Measurements from ENCODE around the gene CCN6. TPM values are rescaled to one million over a fixed set of nuclear protein-coding genes. Genes with fewer than 3 reads are reported as not detected.

Gene CCN6
- total RNA-seq, 6 experiments from 2014 or later: not detected

DNA sequence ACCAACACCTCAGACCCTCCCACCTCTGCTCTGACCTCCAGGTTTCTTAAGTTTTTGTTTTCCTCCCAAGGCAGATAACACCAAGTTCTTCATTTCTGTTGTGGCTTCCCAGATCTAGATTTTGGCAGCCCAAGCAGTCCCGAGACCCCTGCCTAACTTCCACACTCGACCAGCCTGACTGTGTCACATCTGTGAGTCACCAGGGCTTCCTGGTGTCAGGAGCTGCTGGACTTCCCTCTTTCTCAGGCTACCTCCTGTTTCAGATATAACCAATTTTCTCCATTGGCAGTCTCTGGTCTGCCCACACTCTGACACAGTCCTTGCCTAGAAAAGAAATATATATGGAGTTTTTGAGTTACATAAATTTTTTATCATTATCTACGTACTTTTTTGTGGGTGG, 46.1 kb upstream of the CCN6 start:
- Histone ChIP-seq H3K36me3 (no peaks in the 10 kb centered on the region), H3K27me3 (no peaks in the 10 kb centered on the region), H3K9me3 (no peaks in the 10 kb centered on the region), H3K4me1 (no peaks in the 10 kb centered on the region), H3K4me3 (no peak overlapping the region), H3K27ac (no peak overlapping the region)
- WGBS (ENCODE audit: insufficient coverage, low coverage, low lambda C conversion rate, missing lambda C conversion rate): 47% methylated on average over 3 of the region's 3 CpGs
- DNase-seq: peak in 1 of 3 donors; percentile 41
- intact Hi-C loops (cut with DNase I): no loop called here
- TF ChIP-seq, protein P1, sequence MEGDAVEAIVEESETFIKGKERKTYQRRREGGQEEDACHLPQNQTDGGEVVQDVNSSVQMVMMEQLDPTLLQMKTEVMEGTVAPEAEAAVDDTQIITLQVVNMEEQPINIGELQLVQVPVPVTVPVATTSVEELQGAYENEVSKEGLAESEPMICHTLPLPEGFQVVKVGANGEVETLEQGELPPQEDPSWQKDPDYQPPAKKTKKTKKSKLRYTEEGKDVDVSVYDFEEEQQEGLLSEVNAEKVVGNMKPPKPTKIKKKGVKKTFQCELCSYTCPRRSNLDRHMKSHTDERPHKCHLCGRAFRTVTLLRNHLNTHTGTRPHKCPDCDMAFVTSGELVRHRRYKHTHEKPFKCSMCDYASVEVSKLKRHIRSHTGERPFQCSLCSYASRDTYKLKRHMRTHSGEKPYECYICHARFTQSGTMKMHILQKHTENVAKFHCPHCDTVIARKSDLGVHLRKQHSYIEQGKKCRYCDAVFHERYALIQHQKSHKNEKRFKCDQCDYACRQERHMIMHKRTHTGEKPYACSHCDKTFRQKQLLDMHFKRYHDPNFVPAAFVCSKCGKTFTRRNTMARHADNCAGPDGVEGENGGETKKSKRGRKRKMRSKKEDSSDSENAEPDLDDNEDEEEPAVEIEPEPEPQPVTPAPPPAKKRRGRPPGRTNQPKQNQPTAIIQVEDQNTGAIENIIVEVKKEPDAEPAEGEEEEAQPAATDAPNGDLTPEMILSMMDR (IDR thresholded peaks at IDR 0.05): no peak
- no peak for TF ChIP-seq POLR2A (IDR thresholded peaks at IDR 0.05)
- peak in 3 of 4 donors; percentile 45 to 84 (median 59) for ATAC-seq

DNA sequence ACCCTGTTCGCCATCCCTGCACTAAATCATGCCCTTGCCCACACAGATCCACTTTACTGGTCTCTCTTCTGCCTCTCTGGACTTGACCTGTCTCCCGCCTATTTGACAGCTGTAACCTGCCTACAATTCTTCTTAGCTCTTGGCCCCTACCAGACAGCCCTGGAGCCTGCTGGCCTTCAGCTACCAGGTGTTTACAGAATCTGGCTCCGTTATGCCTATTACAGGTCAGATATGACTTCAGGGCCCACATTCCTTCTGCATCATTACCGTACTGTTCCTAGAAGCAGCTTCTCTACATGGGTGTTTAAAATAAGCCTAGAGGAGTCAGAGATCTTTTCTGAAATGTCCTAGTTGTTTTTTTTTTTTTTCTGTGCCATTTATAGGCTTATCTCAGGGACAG, 45.4 kb upstream of the CCN6 start:
- Histone ChIP-seq H3K9me3 (no peaks in the 10 kb centered on the region), H3K27me3 (no peaks in the 10 kb centered on the region), H3K27ac (no peak overlapping the region), H3K4me1 (no peaks in the 10 kb centered on the region), H3K36me3 (no peaks in the 10 kb centered on the region), H3K4me3 (no peak overlapping the region)
- ATAC-seq (no peak), DNase-seq (no peak)
- 89% methylated on average over 4 of the region's 4 CpGs for WGBS (ENCODE audit: insufficient coverage, low coverage, low lambda C conversion rate, missing lambda C conversion rate)
- no peak for TF ChIP-seq POLR2A (IDR thresholded peaks at IDR 0.05)
- TF ChIP-seq, protein P1 (IDR thresholded peaks at IDR 0.05): no peak
- intact Hi-C loops (cut with DNase I): no loop called here

DNA sequence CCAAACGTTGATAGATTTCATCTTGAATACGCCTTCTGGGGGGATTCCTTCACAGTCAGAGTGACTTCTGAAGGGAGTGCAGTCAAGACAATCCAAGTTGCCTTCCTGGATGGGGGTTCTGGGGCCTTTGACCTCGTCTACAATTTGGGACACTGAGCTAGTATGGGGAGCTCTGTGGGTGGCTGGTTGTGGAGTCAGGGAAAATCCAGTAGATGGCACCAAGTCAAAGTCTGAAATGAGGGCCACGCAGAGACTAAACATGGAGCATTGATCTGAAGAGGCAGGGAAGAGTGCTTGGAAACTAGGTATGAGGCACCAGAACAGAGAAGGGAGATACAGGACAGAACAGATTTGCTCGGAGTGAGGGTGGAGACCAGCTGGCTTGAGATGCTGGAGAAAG, 43.6 kb upstream of the CCN6 start:
- H3K27me3 ChIP-seq: no peaks in the 10 kb centered on the region

DNA sequence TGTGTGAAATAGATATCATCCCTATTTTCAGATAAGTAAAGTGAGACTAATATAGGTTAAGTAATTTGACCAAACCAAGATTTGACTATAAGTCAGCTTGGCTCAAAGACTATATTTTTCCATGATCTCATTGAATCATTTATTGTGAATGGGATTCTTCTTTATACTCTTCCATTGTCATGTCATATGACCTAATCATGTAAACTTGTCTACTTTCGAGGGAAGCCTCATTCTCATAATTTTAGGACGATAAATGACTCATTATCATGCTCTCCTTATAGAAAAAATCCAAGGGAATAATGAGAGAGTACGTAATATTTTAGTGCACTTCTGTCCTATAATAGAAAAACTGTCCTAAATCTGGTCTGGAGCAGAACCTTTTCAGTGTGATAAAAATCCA, 40.9 kb upstream of the CCN6 start:
- ATAC-seq (no peak), DNase-seq (no peak)
- no peak overlapping the region for H3K4me3 ChIP-seq
- intact Hi-C loops (cut with DNase I): no loop called here
- H3K9me3 ChIP-seq: no peaks in the 10 kb centered on the region
- peaks cover 0 to 5% (median 2%) of the 10 kb centered on the region in 4 donors for H3K4me1 ChIP-seq
- H3K27ac ChIP-seq: no peak overlapping the region
- TF ChIP-seq POLR2A (IDR thresholded peaks at IDR 0.05): no peak
- TF ChIP-seq, protein P1 (IDR thresholded peaks at IDR 0.05): no peak
- no peaks in the 10 kb centered on the region for H3K36me3 ChIP-seq
- WGBS (ENCODE audit: insufficient coverage, low coverage, low lambda C conversion rate, missing lambda C conversion rate): 97% methylated on average over 3 of the region's 3 CpGs
- no peaks in the 10 kb centered on the region for H3K27me3 ChIP-seq

More for the DNA sequence above, 43.6 kb upstream of the CCN6 start:
- no peaks in the 10 kb centered on the region for H3K36me3 ChIP-seq
- DNase-seq: peak in 1 of 3 donors; percentile 51
- no peaks in the 10 kb centered on the region for H3K4me1 ChIP-seq
- peak; percentile 88 to 94 (median 92) for ATAC-seq
- H3K4me3 ChIP-seq: no peak overlapping the region
- no peak overlapping the region for H3K27ac ChIP-seq
- intact Hi-C loops (cut with DNase I): no loop called here
- 47% methylated on average over 5 of the region's 5 CpGs for WGBS (ENCODE audit: insufficient coverage, low coverage, low lambda C conversion rate, missing lambda C conversion rate)
- TF ChIP-seq, protein P1 (IDR thresholded peaks at IDR 0.05): peak; percentile 32 to 55 (median 46)
- TF ChIP-seq POLR2A (IDR thresholded peaks at IDR 0.05): no peak
- no peaks in the 10 kb centered on the region for H3K9me3 ChIP-seq

DNA sequence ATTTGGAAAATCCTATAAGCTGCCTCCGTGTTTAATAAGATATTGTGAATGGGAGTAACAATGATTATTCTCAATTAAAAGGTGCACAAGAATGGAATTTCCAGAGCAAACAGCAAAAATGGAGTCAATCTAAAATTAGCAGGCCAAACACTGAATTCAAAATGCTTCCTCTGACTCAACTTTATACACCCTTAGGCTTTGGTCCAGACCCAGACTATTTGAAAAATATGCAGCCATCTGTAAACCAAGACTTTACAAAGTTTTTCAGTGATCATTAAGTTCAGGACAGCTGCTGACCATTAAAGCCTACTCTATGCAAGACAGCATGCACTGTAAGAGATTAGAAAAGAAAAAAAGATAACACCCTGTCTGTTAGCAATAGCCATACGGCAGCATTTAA, 39.4 kb upstream of the CCN6 start:
- TF ChIP-seq, protein P1 (IDR thresholded peaks at IDR 0.05): no peak
- TF ChIP-seq POLR2A (IDR thresholded peaks at IDR 0.05): no peak
- Histone ChIP-seq H3K4me1 (peaks cover 0 to 18% (median 8%) of the 10 kb centered on the region in 4 donors), H3K4me3 (no peak overlapping the region), H3K36me3 (no peaks in the 10 kb centered on the region), H3K27ac (no peak overlapping the region), H3K27me3 (no peaks in the 10 kb centered on the region), H3K9me3 (no peaks in the 10 kb centered on the region)
- WGBS (ENCODE audit: insufficient coverage, low coverage, low lambda C conversion rate, missing lambda C conversion rate): 56% methylated on average over 2 of the region's 2 CpGs
- ATAC-seq (no peak), DNase-seq (no peak)
- intact Hi-C loops (cut with DNase I): no loop called here

Measured in right lobe of liver (tissue), 6 donors.